Measurements from ENCODE around the gene TEX30. TPM values are rescaled to one million over a fixed set of nuclear protein-coding genes. Genes with fewer than 3 reads are reported as not detected.

Gene TEX30
- total and polyA plus RNA-seq, 2 donors (not counting 1 experiment from before 2014, with no cell fraction given), result 4.3 to 5.9 TPM

- POLR2A ChIA-PET, result no interaction called here
These were observed 3.9 kb downstream of the TEX30 start for GRCh38 chr13:102769679-102770078.

GRCh38 chr13:102768909-102769308 lies 4.7 kb downstream of the TEX30 start:
- no peak overlapping the region for H3K27ac ChIP-seq (ENCODE audit: low read length in 2 of 2)
- Mint-ChIP-seq H3K9me3 (ENCODE audit: insufficient read depth) (no peaks in the 10 kb centered on the region), H3K4me3 (no peak overlapping the region), H3K27ac (no peak overlapping the region), H3K27me3 (no peaks in the 10 kb centered on the region), H3K4me1 (peaks cover 10% of the 10 kb centered on the region)
- WGBS (ENCODE audit: insufficient coverage), result no CpG with 5 or more reads among the region's 2 CpGs
- DNase-seq, result no peak
- POLR2A ChIA-PET, result no interaction called here
- TF ChIP-seq CTCF (IDR thresholded peaks at IDR 0.05) (no peak), EZH2 (IDR thresholded peaks at IDR 0.05; ENCODE audit: borderline replicate concordance, insufficient read depth, low read depth, low read length, poor library complexity, severe bottlenecking) (no peak)
- H3K9ac ChIP-seq (ENCODE audit: low read length), result no peak overlapping the region
- peaks cover 3 to 9% of the 10 kb centered on the region in 2 donors for H3K4me1 ChIP-seq (ENCODE audit: control insufficient read depth in 2 of 2, insufficient read depth in 2 of 2, low read length in 2 of 2)
- no peak overlapping the region for H2AFZ ChIP-seq (ENCODE audit: insufficient read depth, low read depth, low read length, poor library complexity, severe bottlenecking)
- ATAC-seq (ENCODE audit: low read depth), result no peak
- no peaks in the 10 kb centered on the region for H4K20me1 ChIP-seq (ENCODE audit: control insufficient read depth, insufficient read depth, low read length, poor library complexity, severe bottlenecking)
- no peaks in the 10 kb centered on the region for H3K27me3 ChIP-seq (replicated peaks in 1 of 4; ENCODE audit: control extremely low read depth in 1 of 4, control insufficient read depth in 3 of 4, insufficient read depth in 4 of 4, low read length in 3 of 4)
- H3K4me3 ChIP-seq (ENCODE audit: control extremely low read depth in 1 of 5, extremely low read depth in 1 of 5, insufficient read depth in 1 of 5, low read depth in 2 of 5, low read length in 4 of 5), result no peak overlapping the region
- intact Hi-C loops (cut with micrococcal nuclease), result no loop called here
- H3K4me2 ChIP-seq (replicated peaks; ENCODE audit: low read depth, low read length, poor library complexity, severe bottlenecking), result no peak overlapping the region
- H3K36me3 ChIP-seq (replicated peaks in 1 of 2; ENCODE audit: control extremely low read depth in 1 of 2, control insufficient read depth in 1 of 2, extremely low read depth in 1 of 2, insufficient read depth in 2 of 2, low read length in 1 of 2), result no peaks in the 10 kb centered on the region
- peaks cover 4% of the 10 kb centered on the region for H3K79me2 ChIP-seq (ENCODE audit: control insufficient read depth, insufficient read depth, low read length)
- CTCF ChIA-PET, result no interaction called here
- H3K9me3 ChIP-seq (ENCODE audit: control extremely low read depth in 1 of 3, control insufficient read depth in 2 of 3, insufficient read depth in 1 of 3, low read length in 2 of 3), result peaks cover 0 to 2% (median 0%) of the 10 kb centered on the region in 3 donors

More at GRCh38 chr13:102769679-102770078, 3.9 kb downstream of the TEX30 start:
- intact Hi-C loops (cut with micrococcal nuclease), result loop anchor here (10.0 kb wide), 1 partner anchor 375 kb away; no protein-coding TSS in a partner anchor
- 100% methylated on average over 1 of the region's 4 CpGs for WGBS (ENCODE audit: insufficient coverage)
- H3K4me3 Mint-ChIP-seq, result no peak overlapping the region
- H3K9me3 ChIP-seq (ENCODE audit: control extremely low read depth in 1 of 3, control insufficient read depth in 2 of 3, insufficient read depth in 1 of 3, low read length in 2 of 3), result peaks cover 0 to 7% (median 0%) of the 10 kb centered on the region in 3 donors
- H2AFZ ChIP-seq (ENCODE audit: insufficient read depth, low read depth, low read length, poor library complexity, severe bottlenecking), result no peak overlapping the region
- no peak for TF ChIP-seq CTCF (IDR thresholded peaks at IDR 0.05)
- no peak for TF ChIP-seq EZH2 (IDR thresholded peaks at IDR 0.05; ENCODE audit: borderline replicate concordance, insufficient read depth, low read depth, low read length, poor library complexity, severe bottlenecking)
- no peak overlapping the region for H3K9ac ChIP-seq (ENCODE audit: low read length)
- no peaks in the 10 kb centered on the region for H3K36me3 ChIP-seq (replicated peaks in 1 of 2; ENCODE audit: control extremely low read depth in 1 of 2, control insufficient read depth in 1 of 2, extremely low read depth in 1 of 2, insufficient read depth in 2 of 2, low read length in 1 of 2)
- peaks cover 4% of the 10 kb centered on the region for H3K79me2 ChIP-seq (ENCODE audit: control insufficient read depth, insufficient read depth, low read length)
- no peaks in the 10 kb centered on the region for H4K20me1 ChIP-seq (ENCODE audit: control insufficient read depth, insufficient read depth, low read length, poor library complexity, severe bottlenecking)
- ATAC-seq (ENCODE audit: low read depth), result no peak
- peaks cover 12% of the 10 kb centered on the region for H3K4me1 Mint-ChIP-seq
- H3K27me3 ChIP-seq (replicated peaks in 1 of 4; ENCODE audit: control extremely low read depth in 1 of 4, control insufficient read depth in 3 of 4, insufficient read depth in 4 of 4, low read length in 3 of 4), result no peaks in the 10 kb centered on the region
- no peak overlapping the region for H3K4me3 ChIP-seq (ENCODE audit: control extremely low read depth in 1 of 5, extremely low read depth in 1 of 5, insufficient read depth in 1 of 5, low read depth in 2 of 5, low read length in 4 of 5)
- no peak overlapping the region for H3K27ac ChIP-seq (ENCODE audit: low read length in 2 of 2)
- peaks cover 7 to 16% of the 10 kb centered on the region in 2 donors for H3K4me1 ChIP-seq (ENCODE audit: control insufficient read depth in 2 of 2, insufficient read depth in 2 of 2, low read length in 2 of 2)
- CTCF ChIA-PET, result no interaction called here
- H3K4me2 ChIP-seq (replicated peaks; ENCODE audit: low read depth, low read length, poor library complexity, severe bottlenecking), result no peak overlapping the region
- no peaks in the 10 kb centered on the region for H3K9me3 Mint-ChIP-seq (ENCODE audit: insufficient read depth)
- H3K27ac Mint-ChIP-seq, result no peak overlapping the region
- no peaks in the 10 kb centered on the region for H3K27me3 Mint-ChIP-seq
- DNase-seq, result no peak

Data from B cell (primary cell).